ENCODE results near the gene INAVA.

The INAVA gene

DNA sequence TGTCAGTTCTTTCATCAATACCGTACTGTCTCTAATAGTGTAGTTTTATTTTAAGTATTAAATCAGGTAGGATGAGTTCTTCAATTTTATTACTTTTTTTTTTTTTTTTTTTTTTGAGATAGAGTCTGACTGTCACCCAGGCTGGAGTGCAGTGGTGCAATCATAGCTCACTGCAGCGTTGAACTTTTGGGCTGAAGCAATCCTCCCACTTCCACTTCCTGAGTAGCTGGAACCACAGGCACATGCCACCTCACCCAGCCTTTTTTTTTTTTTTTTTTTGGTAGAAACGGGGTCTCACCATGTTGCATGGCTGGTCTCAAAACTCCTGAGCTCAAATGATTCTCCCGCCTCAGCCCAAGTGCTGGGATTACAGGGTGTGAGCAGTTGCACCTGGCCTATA lies 44.3 kb downstream of the INAVA start:
- H3K4me1 ChIP-seq (ENCODE audit: low read length) = no peaks in the 10 kb centered on the region
- no peak overlapping the region for H3K4me2 ChIP-seq (ENCODE audit: low read length)

DNA sequence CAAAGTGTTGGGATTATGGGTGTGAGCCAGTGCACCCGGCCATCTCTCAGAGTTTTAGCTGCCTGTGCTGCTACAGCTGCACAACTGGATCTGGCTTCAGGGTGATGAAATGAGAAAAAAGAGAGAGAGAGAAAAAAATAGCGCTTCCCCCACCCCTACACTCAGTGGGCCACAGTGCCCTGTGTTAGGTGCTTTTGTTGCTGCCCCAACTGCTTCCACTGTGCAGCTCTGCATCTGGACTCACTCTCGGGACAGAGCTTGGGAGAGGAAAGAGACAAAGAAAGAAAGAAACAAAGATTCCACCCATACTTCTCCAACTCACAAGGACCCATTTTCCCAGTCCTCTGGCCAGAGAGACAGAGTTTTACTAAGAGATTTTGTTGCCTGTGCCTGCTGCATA lies 50.4 kb downstream of the INAVA start:
- Histone ChIP-seq H3K36me3 (replicated peaks; ENCODE audit: low read depth, low read length) (no peaks in the 10 kb centered on the region), H3K9ac (ENCODE audit: low read length) (no peak overlapping the region), H3K4me2 (ENCODE audit: low read length) (no peak overlapping the region), H3K27ac (ENCODE audit: low read length) (no peak overlapping the region), H3K9me3 (ENCODE audit: insufficient read depth, low read length) (no peaks in the 10 kb centered on the region), H3K4me3 (ENCODE audit: low read length) (no peak overlapping the region), H3K27me3 (ENCODE audit: low read depth, low read length) (peaks cover 13% of the 10 kb centered on the region), H4K20me1 (ENCODE audit: insufficient read depth, low read length) (no peaks in the 10 kb centered on the region), H2AFZ (ENCODE audit: low read depth, low read length) (no peak overlapping the region), H3K4me1 (ENCODE audit: low read length) (no peaks in the 10 kb centered on the region), H3K79me2 (ENCODE audit: low read length) (no peaks in the 10 kb centered on the region)
- TF ChIP-seq EZH2phosphoT487 (IDR thresholded peaks at IDR 0.05; ENCODE audit: low read depth) = no peak
- TF ChIP-seq, protein P1, sequence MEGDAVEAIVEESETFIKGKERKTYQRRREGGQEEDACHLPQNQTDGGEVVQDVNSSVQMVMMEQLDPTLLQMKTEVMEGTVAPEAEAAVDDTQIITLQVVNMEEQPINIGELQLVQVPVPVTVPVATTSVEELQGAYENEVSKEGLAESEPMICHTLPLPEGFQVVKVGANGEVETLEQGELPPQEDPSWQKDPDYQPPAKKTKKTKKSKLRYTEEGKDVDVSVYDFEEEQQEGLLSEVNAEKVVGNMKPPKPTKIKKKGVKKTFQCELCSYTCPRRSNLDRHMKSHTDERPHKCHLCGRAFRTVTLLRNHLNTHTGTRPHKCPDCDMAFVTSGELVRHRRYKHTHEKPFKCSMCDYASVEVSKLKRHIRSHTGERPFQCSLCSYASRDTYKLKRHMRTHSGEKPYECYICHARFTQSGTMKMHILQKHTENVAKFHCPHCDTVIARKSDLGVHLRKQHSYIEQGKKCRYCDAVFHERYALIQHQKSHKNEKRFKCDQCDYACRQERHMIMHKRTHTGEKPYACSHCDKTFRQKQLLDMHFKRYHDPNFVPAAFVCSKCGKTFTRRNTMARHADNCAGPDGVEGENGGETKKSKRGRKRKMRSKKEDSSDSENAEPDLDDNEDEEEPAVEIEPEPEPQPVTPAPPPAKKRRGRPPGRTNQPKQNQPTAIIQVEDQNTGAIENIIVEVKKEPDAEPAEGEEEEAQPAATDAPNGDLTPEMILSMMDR (IDR thresholded peaks at IDR 0.05; ENCODE audit: low read depth, low read length) = no peak

More for the DNA sequence above, 44.3 kb downstream of the INAVA start:
- no peaks in the 10 kb centered on the region for H3K36me3 ChIP-seq (replicated peaks; ENCODE audit: low read depth, low read length)
- no peak overlapping the region for H3K9ac ChIP-seq (ENCODE audit: low read length)
- no peak overlapping the region for H3K4me3 ChIP-seq (ENCODE audit: low read length)
- H4K20me1 ChIP-seq (ENCODE audit: insufficient read depth, low read length) = no peaks in the 10 kb centered on the region
- TF ChIP-seq, protein P1 (IDR thresholded peaks at IDR 0.05; ENCODE audit: low read depth, low read length) = no peak
- TF ChIP-seq EZH2phosphoT487 (IDR thresholded peaks at IDR 0.05; ENCODE audit: low read depth) = no peak
- H3K27ac ChIP-seq (ENCODE audit: low read length) = no peak overlapping the region
- no peaks in the 10 kb centered on the region for H3K9me3 ChIP-seq (ENCODE audit: insufficient read depth, low read length)
- 0 out of 2 replicates have a peak, but pooled peaks cover 10% of the 10 kb centered on the region for H3K27me3 ChIP-seq (ENCODE audit: low read depth, low read length)
- H3K79me2 ChIP-seq (ENCODE audit: low read length) = no peaks in the 10 kb centered on the region
- H2AFZ ChIP-seq (ENCODE audit: low read depth, low read length) = no peak overlapping the region

DNA sequence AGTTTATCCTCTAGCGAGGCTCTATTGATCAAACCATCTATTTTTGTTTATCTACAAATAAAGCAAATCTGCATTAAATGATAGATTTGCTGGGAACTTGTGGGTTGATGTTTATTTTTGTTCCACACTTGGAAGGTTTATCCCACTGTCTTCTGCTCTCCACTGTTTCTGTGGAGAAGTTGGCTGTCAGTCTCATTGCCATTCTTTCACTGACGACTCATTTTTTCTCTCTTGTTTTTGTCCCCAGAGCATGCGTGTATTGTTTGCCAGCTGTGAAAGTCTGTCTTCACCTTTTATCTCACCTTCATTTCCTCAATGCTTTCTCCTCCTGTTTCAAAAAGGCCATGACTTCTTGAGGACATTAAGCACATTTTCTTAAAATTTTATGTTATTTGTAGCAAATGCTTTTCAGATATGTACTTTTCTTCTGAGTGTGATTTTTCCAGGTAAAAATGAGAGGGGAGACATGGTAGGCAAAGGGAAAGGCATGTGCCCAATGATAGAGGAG lies 52.4 kb downstream of the INAVA start:
- H3K27ac ChIP-seq (ENCODE audit: low read length) = no peak overlapping the region
- no peak overlapping the region for H3K4me2 ChIP-seq (ENCODE audit: low read length)
- H3K79me2 ChIP-seq (ENCODE audit: low read length) = no peaks in the 10 kb centered on the region
- no peak overlapping the region for H3K4me3 ChIP-seq (ENCODE audit: low read length)
- TF ChIP-seq EZH2phosphoT487 (IDR thresholded peaks at IDR 0.05; ENCODE audit: low read depth) = no peak
- TF ChIP-seq, protein P1 (IDR thresholded peaks at IDR 0.05; ENCODE audit: low read depth, low read length) = no peak
- H4K20me1 ChIP-seq (ENCODE audit: insufficient read depth, low read length) = no peaks in the 10 kb centered on the region
- H3K4me1 ChIP-seq (ENCODE audit: low read length) = no peaks in the 10 kb centered on the region
- no peak overlapping the region for H3K9ac ChIP-seq (ENCODE audit: low read length)
- no peaks in the 10 kb centered on the region for H3K9me3 ChIP-seq (ENCODE audit: insufficient read depth, low read length)
- no peaks in the 10 kb centered on the region for H3K36me3 ChIP-seq (replicated peaks; ENCODE audit: low read depth, low read length)
- H2AFZ ChIP-seq (ENCODE audit: low read depth, low read length) = no peak overlapping the region
- H3K27me3 ChIP-seq (ENCODE audit: low read depth, low read length) = peaks cover 12% of the 10 kb centered on the region

DNA sequence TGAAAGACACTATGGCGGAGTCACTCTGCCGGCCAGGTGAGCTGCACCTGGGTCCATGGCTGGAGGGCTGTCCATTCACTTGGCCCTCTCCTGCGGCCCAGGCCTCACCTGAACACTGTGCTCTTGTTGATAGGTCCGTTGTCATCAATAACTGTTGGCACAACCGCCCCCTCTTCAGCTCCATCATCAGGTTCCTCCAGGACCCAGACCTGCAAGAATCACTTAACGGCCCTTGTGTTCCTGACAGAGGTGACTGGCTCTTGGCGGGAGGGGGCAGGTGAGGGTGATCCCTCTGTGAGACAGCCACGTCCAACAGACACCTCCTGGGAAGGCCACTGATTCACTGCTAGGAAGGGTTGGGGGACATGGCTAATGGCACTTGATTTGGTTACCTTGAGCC lies 54.9 kb downstream of the INAVA start:
- H3K4me2 ChIP-seq (ENCODE audit: low read length) = no peak overlapping the region
- no peak for TF ChIP-seq EZH2phosphoT487 (IDR thresholded peaks at IDR 0.05; ENCODE audit: low read depth)
- TF ChIP-seq, protein P1 (IDR thresholded peaks at IDR 0.05; ENCODE audit: low read depth, low read length) = no peak
- no peak overlapping the region for H2AFZ ChIP-seq (ENCODE audit: low read depth, low read length)
- H3K79me2 ChIP-seq (ENCODE audit: low read length) = no peaks in the 10 kb centered on the region
- H3K9me3 ChIP-seq (ENCODE audit: insufficient read depth, low read length) = no peaks in the 10 kb centered on the region
- no peaks in the 10 kb centered on the region for H3K36me3 ChIP-seq (replicated peaks; ENCODE audit: low read depth, low read length)
- no peak overlapping the region for H3K9ac ChIP-seq (ENCODE audit: low read length)
- no peak overlapping the region for H3K4me3 ChIP-seq (ENCODE audit: low read length)
- peaks cover 27% of the 10 kb centered on the region for H3K27me3 ChIP-seq (ENCODE audit: low read depth, low read length)
- no peaks in the 10 kb centered on the region for H3K4me1 ChIP-seq (ENCODE audit: low read length)
- H3K27ac ChIP-seq (ENCODE audit: low read length) = no peak overlapping the region
- no peaks in the 10 kb centered on the region for H4K20me1 ChIP-seq (ENCODE audit: insufficient read depth, low read length)
